Hematopoietic multipotent progenitor cell treated with erythropoietin and hydrocortisone succinate and interleukin-3 and kit ligand, for 15 days (in vitro differentiated cells): Measurements from ENCODE around the gene GFOD1.
"Not testable (repeated sequence)": the region's sequence is repeated elsewhere in the genome, so short reads cannot be mapped to it uniquely, and the experiment has no call there.

Experiments used
- DNase-seq: peaks from one replicate; pipeline ENCODE4 v3.0.0-alpha.2; 2015; ENCODE audit warnings: low spot score

The GFOD1 gene

DNA sequence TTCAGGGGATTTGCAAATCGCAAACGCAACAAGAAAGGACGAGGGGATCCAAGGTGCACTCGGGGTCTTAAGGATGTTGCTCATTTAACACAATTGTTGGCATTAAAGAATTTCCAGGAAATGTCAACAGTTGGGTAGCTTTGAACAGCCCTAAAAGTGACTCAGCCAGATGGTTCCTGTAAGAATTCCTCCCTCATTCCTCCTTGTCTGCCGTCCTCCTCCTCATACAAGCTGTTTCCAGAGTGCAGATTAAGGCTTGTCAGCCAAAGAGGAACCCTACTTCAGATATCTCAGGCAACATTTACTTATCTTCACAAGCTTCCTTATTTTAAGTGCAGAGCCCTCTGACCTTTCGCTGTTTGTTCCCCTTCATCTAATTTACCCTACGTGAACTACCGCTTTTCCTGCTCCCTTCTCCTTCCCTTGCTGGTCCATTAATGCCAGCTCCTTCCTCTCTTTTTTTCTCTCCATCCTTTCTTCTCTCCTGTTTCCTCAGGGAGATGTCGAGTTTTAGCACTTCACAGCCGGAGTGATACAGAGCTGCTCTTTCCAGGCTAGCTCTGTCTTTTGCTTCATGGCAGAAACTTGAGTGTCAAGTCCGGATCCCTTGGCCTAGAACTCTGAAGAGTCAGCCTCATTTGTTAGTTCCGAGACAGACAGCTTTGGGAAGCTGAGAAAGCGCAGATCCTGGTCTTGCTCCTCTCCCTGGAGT lies 132.9 kb downstream of the GFOD1 start:
- DNase-seq, result no peak

DNA sequence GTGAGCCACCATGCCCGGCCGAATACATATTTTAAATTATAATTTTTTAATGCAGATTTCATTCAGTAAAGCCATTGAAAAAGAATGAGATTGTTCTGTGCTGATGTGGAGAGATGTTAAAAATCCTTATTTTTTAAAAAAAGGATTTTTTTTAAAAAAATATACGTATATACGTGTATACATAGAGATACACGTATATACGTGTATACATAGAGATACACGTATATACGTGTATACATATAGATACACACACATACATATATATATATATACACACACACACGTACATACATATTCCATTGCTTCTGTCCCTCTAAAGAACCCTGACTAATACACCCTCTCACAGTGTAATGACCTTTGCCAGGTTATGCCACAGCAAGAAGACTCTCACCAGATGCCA lies 135.2 kb downstream of the GFOD1 start:
- DNase-seq, result no peak

DNA sequence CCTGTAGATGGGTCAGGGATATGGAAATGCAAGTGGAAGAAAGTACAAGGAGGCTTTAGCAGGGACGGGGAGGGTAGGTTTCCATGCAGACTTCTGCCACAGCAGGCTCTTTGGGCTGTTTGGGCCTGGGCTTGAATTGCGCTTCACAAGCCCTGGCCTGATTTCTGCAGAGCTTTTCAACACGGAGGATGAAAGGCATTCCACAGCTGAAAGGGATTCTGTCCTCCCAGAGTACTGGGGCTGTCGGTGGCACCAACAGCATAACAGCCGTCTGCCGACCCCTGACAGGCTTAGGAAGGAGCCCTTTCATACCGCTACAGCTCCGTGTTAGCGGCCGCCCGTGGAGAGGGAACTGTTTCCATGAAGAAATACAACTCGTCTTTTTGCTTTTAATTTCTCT lies 136.1 kb downstream of the GFOD1 start:
- DNase-seq, result no peak

DNA sequence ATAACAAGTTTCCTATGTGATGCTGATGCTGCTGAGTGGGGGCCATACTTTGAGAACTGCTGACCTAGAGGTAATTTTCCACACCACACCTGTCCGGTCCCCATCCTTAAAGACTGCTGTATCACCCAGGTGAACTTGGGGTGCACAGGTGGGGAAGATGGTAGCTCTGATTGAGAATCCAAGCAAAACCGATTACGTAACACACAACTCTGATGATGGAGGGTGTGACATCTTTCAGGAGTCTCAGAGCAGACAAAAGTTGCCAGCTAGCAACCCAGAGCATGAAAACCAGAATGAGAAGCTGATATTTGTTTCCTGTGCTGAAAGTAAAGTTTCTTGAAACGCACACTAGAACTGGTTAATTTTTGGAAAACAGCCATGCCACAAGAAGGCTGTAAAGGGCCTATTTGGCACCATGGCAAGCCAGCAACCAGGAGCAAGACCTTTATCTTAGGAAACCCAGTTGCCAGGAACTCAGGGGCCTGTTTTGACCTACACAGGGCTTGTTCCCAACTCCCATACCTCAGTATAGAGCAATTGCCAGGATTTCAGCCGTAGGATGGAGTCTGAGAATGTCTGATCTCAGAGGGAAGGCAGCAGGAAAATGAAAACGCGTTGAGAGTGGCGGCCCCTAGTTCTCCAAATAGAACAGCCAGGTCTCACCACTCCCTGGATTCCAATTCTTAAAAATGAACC lies 137.4 kb downstream of the GFOD1 start:
- no peak for DNase-seq

DNA sequence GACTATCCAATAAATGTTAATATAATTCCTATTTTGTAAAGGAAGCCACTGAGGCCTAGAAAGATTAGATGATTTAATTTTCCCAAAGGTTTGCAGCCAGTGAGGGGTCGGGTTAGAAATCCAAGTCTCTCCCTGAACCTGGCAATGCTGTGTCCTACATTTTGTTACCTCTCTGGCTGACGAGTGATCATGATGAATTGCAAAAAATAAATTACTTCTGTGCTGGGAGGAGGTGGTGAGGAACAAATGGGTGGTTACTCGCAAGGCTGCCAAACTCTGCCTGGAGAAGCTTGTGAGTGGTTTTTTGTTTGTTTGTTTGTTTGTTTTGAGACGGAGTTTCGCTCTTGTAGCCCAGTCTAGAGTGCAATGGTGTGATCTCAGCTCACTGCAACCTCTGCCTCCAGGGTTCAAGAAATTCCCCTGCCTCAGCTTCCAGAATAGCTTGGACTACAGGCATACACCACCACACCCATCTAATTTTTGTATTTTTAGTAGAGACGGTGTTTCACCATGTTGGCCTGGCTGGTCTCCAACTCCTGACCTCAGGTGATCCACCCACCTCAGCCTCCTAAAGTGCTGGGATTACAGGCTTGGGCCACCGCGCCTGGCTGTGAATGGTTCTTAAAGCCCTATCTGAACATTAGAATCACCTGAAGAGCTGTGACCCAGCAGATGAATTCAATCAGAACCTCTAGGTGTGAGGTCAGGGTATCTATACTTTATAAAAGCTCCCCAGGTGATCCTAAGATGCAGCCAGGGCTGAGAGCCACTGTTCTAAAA lies 138.9 kb downstream of the GFOD1 start:
- no peak for DNase-seq

DNA sequence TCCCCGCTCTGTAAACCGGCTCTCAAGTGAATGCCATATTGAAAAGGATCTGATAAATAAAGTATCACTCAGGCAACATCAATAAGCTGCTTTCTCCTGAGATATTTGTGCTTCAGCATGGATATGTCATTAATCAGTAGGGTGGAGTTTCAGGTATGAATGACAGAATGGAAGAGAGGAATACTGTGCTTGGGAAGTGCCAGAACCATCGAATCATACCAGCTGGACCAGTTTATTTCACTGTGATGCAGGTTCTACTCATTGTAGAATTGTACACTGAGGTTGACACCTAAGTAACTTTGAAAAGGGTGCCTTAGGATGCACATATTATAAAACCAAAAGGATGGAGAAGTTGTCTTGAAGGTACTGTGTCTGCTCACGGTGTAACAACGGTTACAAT lies 141.2 kb downstream of the GFOD1 start:
- DNase-seq, result no peak

DNA sequence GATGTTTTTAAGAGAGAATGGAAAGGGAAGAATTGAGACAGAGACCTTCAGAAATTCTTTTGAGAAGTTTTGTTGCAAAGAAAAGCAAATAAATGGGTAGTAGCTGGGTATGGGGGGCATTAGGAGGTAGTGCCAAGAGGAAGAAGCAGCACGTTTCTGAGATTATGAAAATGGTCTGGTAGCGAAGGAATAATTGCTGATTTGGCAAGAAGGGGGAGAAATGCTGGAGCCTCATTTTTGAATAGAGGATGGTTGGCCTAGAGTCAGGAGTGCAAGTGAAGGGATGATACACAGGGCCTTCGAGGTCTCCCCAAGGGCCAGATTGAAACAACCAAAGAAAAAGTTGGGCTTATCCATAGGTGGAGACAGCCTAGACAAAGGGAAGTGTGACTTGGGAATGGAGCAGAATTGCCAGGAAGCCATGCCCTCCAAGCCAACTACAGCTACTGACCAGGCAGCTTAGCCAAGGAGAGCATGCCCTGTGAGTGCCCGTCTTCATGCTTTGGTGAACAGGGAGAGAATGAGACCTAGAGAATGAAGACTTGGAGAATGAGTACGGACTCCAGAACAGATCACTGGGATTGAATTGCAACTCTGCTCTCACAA lies 144.9 kb downstream of the GFOD1 start:
- DNase-seq, result no peak

DNA sequence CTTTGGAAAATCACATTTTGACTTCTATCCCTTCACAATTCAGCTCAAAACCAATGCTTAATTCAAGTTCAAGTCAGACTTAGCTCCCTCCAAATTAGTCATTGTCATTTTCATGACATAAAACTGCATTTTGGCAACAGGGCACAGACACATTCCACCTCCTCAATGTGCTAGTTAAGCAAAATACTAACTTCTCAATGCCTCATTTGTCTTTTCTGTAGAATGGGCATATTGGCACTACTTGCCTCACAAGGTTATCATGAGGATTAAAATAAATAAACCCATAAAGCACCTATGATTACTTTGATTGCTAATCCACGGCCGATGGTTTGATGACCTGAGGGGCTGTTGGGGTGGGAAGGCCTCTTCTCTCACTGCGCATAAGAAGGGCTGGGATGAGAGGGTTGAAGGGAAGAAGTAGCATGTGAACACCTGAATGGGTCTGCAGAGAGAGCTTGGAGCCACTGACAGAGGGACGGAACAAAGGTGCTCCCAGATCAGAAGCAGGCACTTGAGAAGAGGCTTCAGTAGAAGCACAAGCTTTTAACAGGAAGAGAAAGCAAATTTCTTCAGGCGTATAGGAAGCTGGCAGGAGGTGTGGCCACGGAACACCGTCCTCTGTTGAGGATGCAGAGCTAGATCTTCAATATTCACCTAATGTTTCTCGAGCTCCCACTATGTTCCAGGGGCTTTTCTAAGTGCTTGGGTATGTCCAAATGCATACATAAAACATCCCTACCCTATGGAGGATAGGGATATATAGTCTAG lies 147.4 kb downstream of the GFOD1 start:
- DNase-seq, result no peak

DNA sequence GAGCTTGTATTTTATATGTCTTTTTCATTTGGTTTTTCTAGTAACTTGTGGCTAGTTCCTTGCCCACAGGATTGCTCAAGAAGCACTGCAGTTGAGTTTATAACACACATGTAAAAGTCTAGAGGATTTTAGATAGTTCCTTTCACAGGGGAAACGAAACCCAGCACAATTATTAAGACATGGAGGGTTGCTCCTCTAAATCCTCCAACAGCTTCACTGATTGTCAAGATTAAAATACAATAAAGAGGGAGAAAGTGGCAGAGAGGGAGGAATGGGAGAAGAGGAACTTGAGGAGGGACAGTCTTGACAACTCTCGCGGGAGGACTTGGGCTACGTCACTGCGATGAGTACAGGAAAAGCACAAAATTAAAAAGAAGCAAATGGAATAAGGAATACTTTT lies 149.4 kb downstream of the GFOD1 start:
- DNase-seq, result no peak

DNA sequence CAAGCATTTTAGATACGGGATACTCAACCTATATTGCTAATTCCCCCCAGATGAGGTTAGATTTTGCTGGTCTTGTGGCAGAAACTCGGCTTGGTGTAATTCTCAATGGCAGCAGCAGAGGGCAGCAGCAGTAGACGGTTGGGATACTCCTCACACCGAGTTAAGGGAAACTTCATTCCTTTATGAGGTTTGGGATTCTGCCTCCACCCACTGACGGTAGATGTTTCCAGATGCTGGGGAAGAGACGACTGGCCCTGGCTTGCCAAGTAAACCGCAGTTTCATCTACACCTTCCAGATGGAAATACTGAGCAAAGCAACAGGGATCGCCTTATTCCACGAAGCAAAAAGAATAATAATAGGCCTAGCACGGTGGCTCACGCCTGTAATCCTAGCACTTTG lies 150.8 kb downstream of the GFOD1 start:
- DNase-seq, result peak; percentile 81

DNA sequence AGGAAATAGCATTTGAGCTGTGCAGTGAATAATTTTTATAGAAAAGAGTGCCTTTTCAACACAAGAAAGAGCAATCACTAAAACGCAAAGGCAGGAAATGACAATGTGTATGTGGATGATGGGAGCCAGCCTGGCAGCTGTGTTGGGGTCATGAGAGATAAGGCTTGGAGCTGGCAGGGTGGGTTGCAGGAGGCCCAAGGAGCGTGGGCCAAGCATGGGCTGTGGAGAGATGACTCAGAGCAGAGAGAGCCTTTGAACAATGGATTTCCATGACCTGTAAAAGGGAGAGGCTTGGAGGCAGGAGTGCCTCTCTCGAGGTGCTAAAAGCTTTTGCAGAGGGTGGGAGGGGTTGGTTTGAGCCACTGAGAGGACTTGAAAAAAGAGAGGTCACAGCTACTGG lies 152.4 kb downstream of the GFOD1 start:
- peak; percentile 78 for DNase-seq

DNA sequence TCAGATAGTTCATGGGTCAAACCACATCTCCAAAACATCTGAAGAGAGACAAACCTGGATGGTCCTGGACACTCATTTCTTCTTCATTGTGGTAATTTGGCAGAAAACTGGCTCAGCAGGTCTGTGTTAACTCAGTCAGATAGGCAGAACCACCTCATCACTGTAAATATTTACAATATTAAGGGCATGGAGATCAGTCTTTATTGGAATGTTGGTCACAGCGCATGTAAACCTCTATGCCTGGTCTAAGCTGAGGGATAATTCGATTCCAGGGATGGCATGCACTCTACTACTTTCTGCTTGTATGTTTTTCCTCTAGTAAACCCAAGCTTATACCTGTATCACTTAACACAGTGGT lies 155.1 kb downstream of the GFOD1 start:
- no peak for DNase-seq

DNA sequence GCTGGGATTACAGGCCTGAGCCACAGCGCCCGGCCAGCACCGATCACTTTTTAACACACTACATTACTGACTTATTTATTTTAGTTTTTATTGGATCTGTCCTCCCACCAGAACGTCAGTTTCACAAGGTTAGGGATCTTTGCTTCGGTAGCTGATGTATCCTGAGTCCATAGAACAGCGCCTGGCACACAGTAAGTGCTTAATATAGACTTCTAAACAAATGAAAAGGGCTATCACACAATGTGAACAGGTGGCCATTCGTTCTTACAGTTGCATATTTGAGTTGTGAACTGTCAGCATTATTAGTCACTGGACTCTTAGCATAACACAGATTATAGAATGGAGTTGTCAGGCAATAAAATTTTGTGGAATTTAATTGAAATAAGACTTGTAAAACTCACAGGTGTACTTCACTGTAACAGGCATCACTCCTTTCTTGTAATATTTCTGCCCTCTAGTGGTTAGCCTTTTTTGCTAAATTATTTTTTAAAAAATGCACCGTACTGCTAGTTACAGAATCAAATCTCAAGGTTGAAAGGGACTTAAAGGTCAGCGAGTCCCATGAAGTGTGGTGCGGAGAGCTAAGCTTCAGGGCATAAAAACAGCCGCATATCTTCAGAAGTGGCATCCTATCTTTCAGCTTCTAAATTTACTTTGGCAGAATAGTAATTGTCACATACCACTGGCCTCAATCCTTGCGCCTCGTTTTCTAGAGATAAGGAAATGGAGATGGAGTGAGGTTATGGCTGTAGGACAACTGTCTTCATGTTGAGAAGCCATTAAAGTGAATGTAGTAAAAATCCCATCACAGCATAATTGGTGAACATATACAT lies 155.7 kb downstream of the GFOD1 start:
- peak; percentile 74 for DNase-seq

DNA sequence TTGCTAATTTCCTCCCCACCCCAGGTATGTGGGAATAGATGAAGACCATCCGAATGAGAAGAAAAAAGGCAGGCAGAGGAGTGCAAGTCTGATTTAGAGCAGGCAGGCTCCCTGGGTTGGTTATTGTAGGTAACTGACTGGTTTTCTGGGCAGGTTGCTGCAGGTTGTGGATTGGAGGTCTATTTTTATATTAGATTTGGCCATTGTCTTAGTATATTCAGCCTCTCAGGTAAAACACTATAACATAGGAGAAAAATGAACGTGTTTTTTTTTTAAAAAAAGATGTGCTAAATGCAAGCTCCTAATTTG lies 158.6 kb downstream of the GFOD1 start:
- DNase-seq, result no peak

DNA sequence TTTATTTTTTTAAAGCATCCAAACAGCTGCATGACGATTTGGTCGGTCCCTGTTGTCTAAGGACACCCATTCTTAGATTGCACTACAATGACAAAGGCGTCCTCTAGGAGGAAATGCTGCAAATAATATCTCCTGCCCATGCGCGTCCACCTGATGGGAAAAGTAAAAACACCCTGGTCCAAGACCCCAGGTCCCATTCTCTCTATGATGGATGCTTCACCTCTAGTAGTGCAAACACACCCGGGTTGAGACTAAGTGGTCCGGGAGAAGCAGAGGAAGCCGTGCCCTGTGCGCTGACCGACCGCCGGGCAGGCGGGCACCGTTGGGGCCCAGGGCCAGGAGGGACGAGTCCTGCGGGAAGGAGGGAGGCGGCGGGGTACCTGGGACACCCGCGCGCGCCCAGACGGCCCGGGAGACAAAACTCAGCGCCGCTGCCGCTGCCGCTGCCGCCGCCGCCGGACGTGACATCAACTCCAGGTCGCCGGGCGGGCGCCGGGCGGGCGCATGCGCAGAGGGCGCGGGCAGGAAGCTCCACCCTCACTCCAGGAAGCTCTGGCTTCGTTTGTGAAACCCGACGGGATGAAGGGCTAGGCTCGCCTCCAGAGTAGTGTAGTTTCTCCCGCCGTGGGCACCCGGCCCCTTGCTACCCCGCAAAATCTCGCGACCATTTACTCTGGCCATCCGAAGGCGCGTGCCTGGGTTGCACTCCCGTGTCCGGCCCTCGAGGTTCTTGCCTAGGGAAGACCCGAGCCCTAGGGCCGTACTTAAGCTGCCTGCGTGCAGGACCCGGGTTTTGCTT lies 159.1 kb downstream of the GFOD1 start, which contains the start of gene TBC1D7:
Gene TBC1D7 (minus strand): TSS at position 462 of the 799 bp plus-strand sequence. CDS start 1,639 bp downstream, outside the sequence.
- peak; percentile 91 for DNase-seq

DNA sequence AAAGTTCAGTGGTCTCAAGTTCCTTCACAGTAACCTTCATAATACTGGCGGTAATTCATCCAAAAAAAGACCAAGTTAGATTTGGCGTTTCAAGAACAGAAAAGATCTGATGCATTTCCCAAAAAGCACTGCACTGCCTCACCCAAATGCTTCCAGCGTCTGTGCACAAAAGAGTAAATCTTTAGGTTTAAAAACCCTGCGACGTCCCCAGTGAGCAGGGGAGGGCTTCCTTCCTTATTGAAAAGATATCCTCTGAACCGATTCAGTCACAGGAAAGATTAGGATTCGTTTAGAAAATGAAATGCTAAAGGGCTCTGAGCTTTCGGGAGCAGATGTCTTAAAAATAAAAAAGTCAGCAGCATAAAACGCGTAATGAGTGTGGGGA lies 159.7 kb downstream of the GFOD1 start:
- peak; percentile 27 for DNase-seq

DNA sequence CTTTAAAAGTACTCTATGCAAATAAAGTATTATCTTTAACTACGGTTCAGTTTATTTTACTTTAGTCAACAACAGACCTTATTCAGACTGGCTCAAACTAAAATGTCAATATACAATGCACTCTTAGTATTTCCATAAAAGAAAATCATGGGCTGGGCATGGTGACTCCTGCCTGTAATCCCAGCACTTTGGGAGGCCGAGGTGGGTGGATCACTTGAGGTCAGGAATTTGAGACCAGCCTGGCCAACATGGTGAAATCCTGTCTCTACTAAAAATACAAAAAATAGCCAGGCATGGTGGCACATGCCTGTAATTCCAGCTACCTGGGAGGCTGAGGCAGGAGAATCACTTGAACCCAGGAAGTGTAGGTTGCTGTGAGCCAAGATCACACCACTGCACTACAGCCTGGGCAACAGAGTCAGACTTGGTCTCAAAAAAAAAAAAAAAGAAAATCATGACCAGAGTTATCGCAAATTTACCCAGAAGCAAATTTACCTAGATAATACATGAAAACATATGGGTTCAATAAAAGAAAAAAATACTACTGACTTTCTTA lies 161.3 kb downstream of the GFOD1 start:
- not testable (repeated sequence) for DNase-seq

DNA sequence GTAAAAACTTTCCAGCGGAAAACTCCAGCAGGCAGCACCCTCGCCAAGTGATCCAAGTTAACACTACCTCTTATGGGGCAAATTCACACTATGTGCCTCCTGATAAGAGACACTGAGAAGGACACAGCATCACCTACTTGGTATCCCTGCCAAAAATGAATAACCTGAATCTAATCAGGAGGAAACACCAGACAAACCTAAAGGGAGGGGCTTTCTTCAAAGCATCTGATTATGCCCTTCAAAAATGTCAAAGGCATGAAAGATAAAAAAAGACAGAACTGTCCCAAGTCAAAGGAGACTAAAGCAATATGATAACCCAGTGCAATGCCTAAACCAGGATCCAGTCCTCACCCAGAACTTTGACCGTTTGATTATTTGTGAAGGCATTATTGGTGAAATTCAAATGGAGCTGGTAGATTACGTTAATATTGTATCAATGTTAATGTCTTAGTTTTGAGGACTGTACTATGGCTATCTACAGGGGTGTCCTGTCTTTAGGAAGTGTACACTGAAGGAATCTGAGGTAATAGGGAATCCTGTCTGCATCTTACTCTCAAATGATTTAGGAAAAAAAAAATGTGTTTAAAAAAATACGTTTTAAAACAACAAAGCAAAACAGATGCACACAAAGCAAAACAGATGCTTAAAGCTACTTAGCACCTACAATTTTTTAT lies 167.4 kb downstream of the GFOD1 start:
- peak; percentile 64 for DNase-seq

DNA sequence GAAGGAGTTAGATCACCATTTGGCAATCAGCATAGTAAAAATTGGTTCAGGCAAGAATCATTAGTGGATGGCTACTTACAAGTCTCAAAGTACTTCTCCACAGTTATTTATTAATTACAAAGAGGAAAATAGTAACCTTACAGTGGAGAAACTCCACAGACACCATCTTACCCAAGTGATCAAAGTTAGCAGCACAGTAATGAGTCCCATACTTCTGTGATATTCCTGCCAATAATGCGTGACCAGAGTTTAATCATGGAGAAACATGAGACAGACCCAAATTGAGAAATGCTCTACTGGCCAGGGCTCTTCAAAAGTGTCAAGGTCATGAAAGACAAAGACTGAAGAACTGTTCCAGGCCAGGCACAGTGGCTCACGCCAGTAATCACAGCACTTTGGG lies 168.6 kb downstream of the GFOD1 start:
- no peak for DNase-seq
